ENCODE measurements around the gene METAP1. TPM values are rescaled to one million over a fixed set of nuclear protein-coding genes. Genes with fewer than 3 reads are reported as not detected.
"Not testable (repeated sequence)": the region's sequence is repeated elsewhere in the genome, so short reads cannot be mapped to it uniquely, and the experiment has no call there.

METAP1 gene
- polyA plus RNA-seq, 4 donors = 27.0 to 86.9 (median 32.9) TPM

DNA sequence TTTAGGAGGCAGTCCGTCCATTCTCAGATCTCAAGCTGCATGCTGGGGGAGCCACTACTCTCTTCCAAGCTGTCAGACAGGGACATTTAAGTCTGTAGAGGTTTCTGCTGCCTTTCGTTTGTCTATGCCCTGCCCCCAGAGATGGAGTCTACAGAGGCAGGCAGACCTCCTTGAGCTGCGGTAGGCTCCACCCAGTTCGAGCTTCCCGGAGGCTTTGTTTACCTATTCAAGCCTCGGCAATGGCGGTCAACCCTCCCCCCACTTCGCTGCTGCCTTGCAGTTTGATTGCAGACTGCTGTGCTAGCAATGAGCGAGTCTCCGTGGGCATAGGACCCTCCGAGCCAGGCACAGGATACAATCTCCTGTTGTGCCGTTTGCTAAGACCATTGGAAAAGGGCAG is 103.8 kb downstream of the METAP1 start:
- no peak for FAIRE-seq
- Histone ChIP-seq H3K27me3 (ENCODE audit: control insufficient read depth in 3 of 3, insufficient read depth in 3 of 3, low read length in 3 of 3) (no peaks in the 10 kb centered on the region), H3K36me3 (ENCODE audit: control insufficient read depth in 3 of 3, insufficient read depth in 2 of 3, low read depth in 1 of 3, low read length in 3 of 3) (peaks cover 0 to 2% (median 0%) of the 10 kb centered on the region in 3 donors), H3K4me1 (ENCODE audit: control insufficient read depth in 3 of 3, insufficient read depth in 2 of 3, low read depth in 1 of 3, low read length in 2 of 3) (no peaks in the 10 kb centered on the region), H3K27ac (ENCODE audit: low read depth in 1 of 3, low read length in 2 of 3) (no peak overlapping the region), H3K9me3 (ENCODE audit: control insufficient read depth in 2 of 2, insufficient read depth in 1 of 2, low read depth in 1 of 2, low read length in 1 of 2) (peaks cover 0 to 4% of the 10 kb centered on the region in 2 donors), H3K4me3 (ENCODE audit: low read depth in 1 of 3, low read length in 3 of 3) (no peak overlapping the region)
- DNase-seq = no peak
- 86 to 92% (median 89%) methylated on average over 12 of the region's 12 CpGs for WGBS, 3 donors

DNA sequence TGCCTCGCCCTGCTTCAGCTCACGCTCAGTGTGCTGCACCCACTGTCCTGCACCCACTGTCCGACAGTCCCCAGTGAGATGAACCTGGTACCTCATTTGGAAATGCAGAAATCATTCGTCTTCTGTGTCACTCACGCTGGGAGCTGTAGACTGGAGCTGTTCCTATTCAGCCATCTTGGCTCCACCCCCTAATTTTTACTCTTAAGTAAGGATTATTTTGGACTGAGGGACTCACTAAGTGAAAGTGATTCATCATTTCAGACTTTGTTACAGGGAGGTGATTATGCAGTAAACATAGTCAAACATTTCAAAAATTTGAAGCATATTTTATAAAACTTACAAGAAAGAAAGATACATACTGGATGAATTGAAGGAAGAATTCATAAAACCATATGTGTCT is 104.3 kb downstream of the METAP1 start:
- H3K27ac ChIP-seq (ENCODE audit: low read depth in 1 of 3, low read length in 2 of 3); H3K36me3 ChIP-seq (ENCODE audit: control insufficient read depth in 3 of 3, insufficient read depth in 2 of 3, low read depth in 1 of 3, low read length in 3 of 3); DNase-seq; H3K4me1 ChIP-seq (ENCODE audit: control insufficient read depth in 3 of 3, insufficient read depth in 2 of 3, low read depth in 1 of 3, low read length in 2 of 3); H3K27me3 ChIP-seq (ENCODE audit: control insufficient read depth in 3 of 3, insufficient read depth in 3 of 3, low read length in 3 of 3); H3K4me3 ChIP-seq (ENCODE audit: low read depth in 1 of 3, low read length in 3 of 3); FAIRE-seq; H3K9me3 ChIP-seq (ENCODE audit: control insufficient read depth in 2 of 2, insufficient read depth in 1 of 2, low read depth in 1 of 2, low read length in 1 of 2): not testable (repeated sequence)
- WGBS, 3 donors = 85 to 96% (median 94%) methylated on average over 5 of the region's 5 CpGs

DNA sequence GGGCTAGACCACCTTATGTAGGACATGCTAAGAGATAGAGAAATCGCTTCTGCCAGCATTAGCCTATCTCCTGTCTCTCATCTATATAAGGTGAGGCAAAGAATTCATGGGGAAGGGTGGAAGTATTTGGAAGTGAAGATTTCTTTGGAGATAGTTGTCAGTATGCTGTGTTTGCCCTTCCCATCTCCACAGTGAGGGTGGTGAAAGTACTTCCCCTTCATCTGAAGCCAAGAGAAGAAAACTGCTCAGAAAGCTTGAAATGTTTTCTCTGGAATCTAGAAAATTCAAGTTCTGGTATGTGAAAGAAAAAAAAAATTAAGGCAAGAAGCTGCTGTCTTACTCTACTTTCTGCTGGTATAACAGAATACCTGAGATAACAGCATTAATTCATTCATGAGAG is 105.4 kb downstream of the METAP1 start:
- Histone ChIP-seq H3K4me1 (ENCODE audit: control insufficient read depth in 3 of 3, insufficient read depth in 2 of 3, low read depth in 1 of 3, low read length in 2 of 3) (no peaks in the 10 kb centered on the region), H3K27ac (ENCODE audit: low read depth in 1 of 3, low read length in 2 of 3) (no peak overlapping the region), H3K27me3 (ENCODE audit: control insufficient read depth in 3 of 3, insufficient read depth in 3 of 3, low read length in 3 of 3) (no peaks in the 10 kb centered on the region), H3K4me3 (ENCODE audit: low read depth in 1 of 3, low read length in 3 of 3) (no peak overlapping the region), H3K9me3 (ENCODE audit: control insufficient read depth in 2 of 2, insufficient read depth in 1 of 2, low read depth in 1 of 2, low read length in 1 of 2) (peaks cover 0 to 4% of the 10 kb centered on the region in 2 donors), H3K36me3 (ENCODE audit: control insufficient read depth in 3 of 3, insufficient read depth in 2 of 3, low read depth in 1 of 3, low read length in 3 of 3) (peaks cover 0 to 2% (median 0%) of the 10 kb centered on the region in 3 donors)
- FAIRE-seq (no peak), DNase-seq (no peak)
- 90 to 94% (median 92%) methylated on average over 1 of the region's 1 CpG for WGBS, 3 donors

- Histone ChIP-seq H3K27ac (ENCODE audit: low read depth in 1 of 3, low read length in 2 of 3) (no peak overlapping the region), H3K4me3 (ENCODE audit: low read depth in 1 of 3, low read length in 3 of 3) (no peak overlapping the region), H3K4me1 (ENCODE audit: control insufficient read depth in 3 of 3, insufficient read depth in 2 of 3, low read depth in 1 of 3, low read length in 2 of 3) (no peaks in the 10 kb centered on the region), H3K9me3 (ENCODE audit: control insufficient read depth in 2 of 2, insufficient read depth in 1 of 2, low read depth in 1 of 2, low read length in 1 of 2) (peaks cover 0 to 4% of the 10 kb centered on the region in 2 donors), H3K27me3 (ENCODE audit: control insufficient read depth in 3 of 3, insufficient read depth in 3 of 3, low read length in 3 of 3) (no peaks in the 10 kb centered on the region), H3K36me3 (ENCODE audit: control insufficient read depth in 3 of 3, insufficient read depth in 2 of 3, low read depth in 1 of 3, low read length in 3 of 3) (peaks cover 0 to 2% (median 0%) of the 10 kb centered on the region in 3 donors)
- DNase-seq = no peak
- FAIRE-seq = no peak
- WGBS, 3 donors = 80 to 98% (median 97%) methylated on average over 2 of the region's 2 CpGs
Observed at GRCh38 chr4:99102634-99103033, 107.1 kb downstream of the METAP1 start.

DNA sequence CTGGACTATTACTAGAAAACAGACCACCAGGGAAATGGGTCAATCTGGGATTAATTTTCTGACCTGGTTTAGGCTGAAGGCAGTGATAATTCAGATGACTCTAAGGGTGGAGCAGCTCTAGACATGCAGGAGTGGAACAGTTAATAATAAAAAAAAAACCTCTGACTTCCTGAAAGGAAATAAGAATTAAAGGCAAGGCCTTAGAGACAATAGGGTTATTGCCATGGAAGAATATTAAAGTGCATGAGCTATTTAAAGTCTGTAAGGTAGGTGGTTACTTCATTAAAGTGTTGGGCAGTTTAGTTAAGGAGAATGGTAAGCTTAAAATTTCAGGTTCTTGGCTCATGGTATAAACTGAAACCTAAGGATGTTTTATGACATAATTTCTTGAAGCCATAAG is 107.6 kb downstream of the METAP1 start:
- no peak for FAIRE-seq
- Histone ChIP-seq H3K27ac (ENCODE audit: low read depth in 1 of 3, low read length in 2 of 3) (no peak overlapping the region), H3K9me3 (ENCODE audit: control insufficient read depth in 2 of 2, insufficient read depth in 1 of 2, low read depth in 1 of 2, low read length in 1 of 2) (peaks cover 0 to 4% of the 10 kb centered on the region in 2 donors), H3K4me3 (ENCODE audit: low read depth in 1 of 3, low read length in 3 of 3) (no peak overlapping the region), H3K36me3 (ENCODE audit: control insufficient read depth in 3 of 3, insufficient read depth in 2 of 3, low read depth in 1 of 3, low read length in 3 of 3) (peaks cover 0 to 2% (median 0%) of the 10 kb centered on the region in 3 donors), H3K27me3 (ENCODE audit: control insufficient read depth in 3 of 3, insufficient read depth in 3 of 3, low read length in 3 of 3) (no peaks in the 10 kb centered on the region), H3K4me1 (ENCODE audit: control insufficient read depth in 3 of 3, insufficient read depth in 2 of 3, low read depth in 1 of 3, low read length in 2 of 3) (no peaks in the 10 kb centered on the region)
- no peak for DNase-seq

- no peak overlapping the region for H3K27ac ChIP-seq (ENCODE audit: low read depth in 1 of 3, low read length in 2 of 3)
- no peaks in the 10 kb centered on the region for H3K4me1 ChIP-seq (ENCODE audit: control insufficient read depth in 3 of 3, insufficient read depth in 2 of 3, low read depth in 1 of 3, low read length in 2 of 3)
- H3K27me3 ChIP-seq (ENCODE audit: control insufficient read depth in 3 of 3, insufficient read depth in 3 of 3, low read length in 3 of 3) = no peaks in the 10 kb centered on the region
- 85 to 96% (median 94%) methylated on average over 1 of the region's 1 CpG for WGBS, 3 donors
- DNase-seq = no peak
- peaks cover 0 to 2% (median 0%) of the 10 kb centered on the region in 3 donors for H3K36me3 ChIP-seq (ENCODE audit: control insufficient read depth in 3 of 3, insufficient read depth in 2 of 3, low read depth in 1 of 3, low read length in 3 of 3)
- no peak overlapping the region for H3K4me3 ChIP-seq (ENCODE audit: low read depth in 1 of 3, low read length in 3 of 3)
- no peak for FAIRE-seq
- H3K9me3 ChIP-seq (ENCODE audit: control insufficient read depth in 2 of 2, insufficient read depth in 1 of 2, low read depth in 1 of 2, low read length in 1 of 2) = peaks cover 0 to 3% of the 10 kb centered on the region in 2 donors
Observed at GRCh38 chr4:99104153-99104552, 108.6 kb downstream of the METAP1 start.

DNA sequence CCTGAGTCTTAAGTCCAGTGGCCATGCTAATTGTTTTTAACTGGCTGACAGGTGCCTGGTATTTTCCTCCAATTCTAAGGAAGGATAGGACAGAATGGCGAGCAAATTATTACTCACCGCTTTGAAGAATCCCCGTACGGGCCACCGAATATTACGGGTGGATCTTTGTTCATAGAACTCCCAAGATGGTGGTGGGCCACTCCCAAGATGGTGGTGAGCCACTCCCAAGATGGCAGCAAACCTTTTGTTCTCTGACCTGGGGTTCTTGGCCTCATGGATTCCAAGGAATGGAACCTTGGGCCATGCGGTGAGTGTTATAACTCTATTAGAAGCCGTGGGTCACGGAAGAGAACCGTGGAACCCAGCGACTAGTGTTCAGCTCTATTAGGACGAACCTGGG is 113.8 kb downstream of the METAP1 start:
- H3K9me3 ChIP-seq (ENCODE audit: control insufficient read depth in 2 of 2, insufficient read depth in 1 of 2, low read depth in 1 of 2, low read length in 1 of 2); H3K4me3 ChIP-seq (ENCODE audit: low read depth in 1 of 3, low read length in 3 of 3); DNase-seq; H3K4me1 ChIP-seq (ENCODE audit: control insufficient read depth in 3 of 3, insufficient read depth in 2 of 3, low read depth in 1 of 3, low read length in 2 of 3); H3K27me3 ChIP-seq (ENCODE audit: control insufficient read depth in 3 of 3, insufficient read depth in 3 of 3, low read length in 3 of 3); H3K27ac ChIP-seq (ENCODE audit: low read depth in 1 of 3, low read length in 2 of 3); H3K36me3 ChIP-seq (ENCODE audit: control insufficient read depth in 3 of 3, insufficient read depth in 2 of 3, low read depth in 1 of 3, low read length in 3 of 3); FAIRE-seq: not testable (repeated sequence)
- 88 to 95% (median 94%) methylated on average over 12 of the region's 12 CpGs for WGBS, 3 donors

Other genes with a start within 250 kb of the METAP1 start
- gene EIF4E, start 66.6 kb upstream of the METAP1 start, polyA plus RNA-seq = 10 to 100 TPM; 34.3 to 64.2 (median 57.3) TPM
- 100 to 1,000 TPM; 135 to 225 (median 170) TPM for gene ADH5, start 93.1 kb downstream of the METAP1 start, polyA plus RNA-seq
- gene ADH4, start 148.6 kb downstream of the METAP1 start, polyA plus RNA-seq = 10 to 100 TPM in 3 of 4 donors, 1 to 10 TPM in 1; 7.5 to 91.2 (median 40.0) TPM
- gene ADH6, start 223.5 kb downstream of the METAP1 start, polyA plus RNA-seq = 10 to 100 TPM in 3 of 4 donors, 1 to 10 TPM in 1; 3.0 to 66.0 (median 28.7) TPM

Data from small intestine (tissue), 7 donors.